HG02884 (cell line): ENCODE measurements around the gene HSD11B1L.
"Not testable (repeated sequence)": the region's sequence is repeated elsewhere in the genome, so short reads cannot be mapped to it uniquely, and the experiment has no call there.

ENCODE experiments used
- ATAC-seq: cut with Tn5 transposase; IDR thresholded peaks from one replicate; pipeline ENCODE4 v1.9.1; 2021; ENCODE audit warnings: mild to moderate bottlenecking, moderate library complexity; ENCODE audit not compliant: unreplicated experiment

HSD11B1L gene

GRCh38 chr19:5719961-5720790 lies 39.3 kb downstream of the HSD11B1L start, which contains the start of the genes CATSPERD and LONP1:
CATSPERD (plus strand) TSS chr19:5720637; CDS start chr19:5720738, 101 bp downstream.
LONP1 (minus strand) TSS chr19:5720146; CDS start chr19:5720132, 14 bp downstream.
- ATAC-seq: peak; percentile 83

GRCh38 chr19:5727453-5728050 lies 46.7 kb downstream of the HSD11B1L start:
- no peak for ATAC-seq

GRCh38 chr19:5733172-5733571 lies 52.3 kb downstream of the HSD11B1L start:
- ATAC-seq: not testable (repeated sequence)
